Loucy (cell line): Measurements from ENCODE around the gene MYCBPAP.

ENCODE experiments used
- CTCF ChIP-seq: fragments of 200-600 bp; sonication (generic); conservative IDR thresholded peaks from 2 replicates; pipeline ENCODE4 v1.5.1; 2014; ENCODE audit warnings: mild to moderate bottlenecking, antibody characterized with exemption, low read length
- EZH2phosphoT487 ChIP-seq: fragments of 200-600 bp; IDR thresholded peaks from 2 replicates; pipeline ENCODE4 v1.6.1; 2018; ENCODE audit warnings: antibody characterized with exemption, mild to moderate bottlenecking, moderate library complexity, borderline replicate concordance

GRCh38 chr17:50562242-50563091, 54.2 kb downstream of the MYCBPAP start:
- TF ChIP-seq CTCF (no peak), EZH2phosphoT487 (no peak)
